H9 (cell line): ENCODE measurements around the gene BEGAIN. TPM values are rescaled to one million over a fixed set of nuclear protein-coding genes. Genes with fewer than 3 reads are reported as not detected.

Experiments used
- DNase-seq: peaks from one replicate; pipeline ENCODE4 v3.0.0-alpha.2; 2017
- H2AFZ ChIP-seq: one replicate; pipeline ENCODE4 v1.6.1; 2013; ENCODE audit warnings: mild to moderate bottlenecking, low read length, control low read depth, moderate library complexity
- H2AK5ac ChIP-seq: 2 replicates; pipeline ENCODE4 v1.6.1; 2013; ENCODE audit warnings: low read length, control low read depth, mixed read lengths; ENCODE audit not compliant: insufficient read length
- H2BK120ac ChIP-seq: one replicate; pipeline ENCODE4 v1.6.1; 2013; ENCODE audit warnings: low read depth, mild to moderate bottlenecking, low read length, control low read depth, inconsistent platforms; ENCODE audit not compliant: poor library complexity, severe bottlenecking
- H2BK12ac ChIP-seq: 2 replicates; pipeline ENCODE4 v1.6.1; 2013; ENCODE audit warnings: low read length, control low read depth, mixed read lengths, low read depth; ENCODE audit not compliant: insufficient read length
- H2BK15ac ChIP-seq: 2 replicates; pipeline ENCODE4 v1.6.1; 2013; ENCODE audit warnings: low read depth, low read length, control low read depth
- H2BK20ac ChIP-seq: one replicate; pipeline ENCODE4 v1.6.1; 2013; ENCODE audit warnings: low read depth, mild to moderate bottlenecking, low read length, control low read depth, inconsistent platforms; ENCODE audit not compliant: poor library complexity, severe bottlenecking
- H2BK5ac ChIP-seq: 2 replicates; pipeline ENCODE4 v1.6.1; 2013; ENCODE audit warnings: low read length, control low read depth, mixed read lengths; ENCODE audit not compliant: insufficient read length
- H3K14ac ChIP-seq: 2 replicates; pipeline ENCODE4 v1.6.1; 2013; ENCODE audit warnings: low read length, control low read depth; ENCODE audit not compliant: insufficient read depth
- H3K18ac ChIP-seq: 2 replicates; pipeline ENCODE4 v1.6.1; 2013; ENCODE audit warnings: low read depth, mild to moderate bottlenecking, mixed read lengths, low read length, control low read depth; ENCODE audit not compliant: insufficient read length
- H3K23ac ChIP-seq: 2 replicates; pipeline ENCODE4 v1.6.1; 2013; ENCODE audit warnings: low read length, control low read depth, mixed read lengths, low read depth; ENCODE audit not compliant: insufficient read length
- H3K23me2 ChIP-seq: 2 replicates; pipeline ENCODE4 v1.6.1; 2013; ENCODE audit warnings: low read depth, mild to moderate bottlenecking, mixed read lengths, low read length, control low read depth; ENCODE audit not compliant: insufficient read length, poor library complexity, severe bottlenecking
- H3K27ac ChIP-seq: 2 replicates; pipeline ENCODE4 v1.5.1; 2013; ENCODE audit warnings: low read length, control low read depth, mixed read lengths, low read depth; ENCODE audit not compliant: insufficient read length
- H3K27me3 ChIP-seq: 2 replicates; pipeline ENCODE4 v1.6.1; 2013; ENCODE audit warnings: low read length, control low read depth, inconsistent platforms; ENCODE audit not compliant: insufficient read depth
- H3K4ac ChIP-seq: 2 replicates; pipeline ENCODE4 v1.6.1; 2013; ENCODE audit warnings: low read depth, mild to moderate bottlenecking, control low read depth, inconsistent platforms, low read length, moderate library complexity
- H3K4me1 ChIP-seq: 2 replicates; pipeline ENCODE4 v1.6.1; 2013; ENCODE audit warnings: low read length, control low read depth, inconsistent platforms; ENCODE audit not compliant: insufficient read depth
- H3K4me2 ChIP-seq: 2 replicates; pipeline ENCODE4 v1.6.1; 2013; ENCODE audit warnings: low read length, control low read depth, mixed read lengths; ENCODE audit not compliant: insufficient read length, insufficient read depth
- H3K56ac ChIP-seq: 2 replicates; pipeline ENCODE4 v1.6.1; 2013; ENCODE audit warnings: low read depth, mild to moderate bottlenecking, mixed read lengths, low read length, control low read depth; ENCODE audit not compliant: insufficient read length
- H3K79me1 ChIP-seq: 2 replicates; pipeline ENCODE4 v1.6.1; 2013; ENCODE audit warnings: low read depth, mild to moderate bottlenecking, moderate library complexity, low read length, control low read depth, inconsistent platforms; ENCODE audit not compliant: insufficient read depth, poor library complexity, severe bottlenecking
- H3K79me2 ChIP-seq: 2 replicates; pipeline ENCODE4 v1.6.1; 2013; ENCODE audit warnings: low read length, control low read depth, inconsistent platforms; ENCODE audit not compliant: insufficient read depth
- H3K9ac ChIP-seq: 2 replicates; pipeline ENCODE4 v1.6.1; 2013; ENCODE audit warnings: low read length, control low read depth, mixed read lengths; ENCODE audit not compliant: insufficient read length; ENCODE audit errors: extremely low read depth
- H3K9me3 ChIP-seq: one replicate; pipeline ENCODE4 v1.6.1; 2013; ENCODE audit warnings: low read depth, low read length, inconsistent platforms; ENCODE audit not compliant: control insufficient read depth
- H3T11ph ChIP-seq: one replicate; pipeline ENCODE4 v1.6.1; 2013; ENCODE audit warnings: mild to moderate bottlenecking, low read length, control low read depth, inconsistent platforms
- H4K20me1 ChIP-seq: one replicate; pipeline ENCODE4 v1.6.1; 2013; ENCODE audit not compliant: control insufficient read depth, insufficient read length, insufficient read depth
- H4K5ac ChIP-seq: 2 replicates; pipeline ENCODE4 v1.6.1; 2013; ENCODE audit warnings: low read depth, mild to moderate bottlenecking, mixed read lengths, low read length, control low read depth; ENCODE audit not compliant: insufficient read length
- H4K8ac ChIP-seq: replicated peaks from 2 replicates; pipeline ENCODE4 v1.6.1; 2013; ENCODE audit warnings: low read length, control low read depth, mixed read lengths, low read depth; ENCODE audit not compliant: insufficient read length
- H4K91ac ChIP-seq: 2 replicates; pipeline ENCODE4 v1.6.1; 2013; ENCODE audit warnings: low read depth, mild to moderate bottlenecking, moderate library complexity, mixed read lengths, low read length, control low read depth; ENCODE audit not compliant: insufficient read length
- H3K27ac Mint-ChIP-seq, 3 experiments: 2 replicates in 2 of 3; 3 replicates in 1 of 3; pipeline ENCODE4 v1.8.0; 2020 to 2021; ENCODE audit warnings: mixed read lengths in 3 of 3, mild to moderate bottlenecking in 1 of 3, moderate library complexity in 1 of 3
- H3K27me3 Mint-ChIP-seq: 2 replicates; pipeline ENCODE4 v1.8.0; 2021; ENCODE audit warnings: low read depth, mild to moderate bottlenecking, moderate library complexity, mixed read lengths
- H3K36me3 Mint-ChIP-seq, 3 experiments: 2 replicates in 2 of 3; 3 replicates in 1 of 3; pipeline ENCODE4 v1.8.0; 2020 to 2021; ENCODE audit warnings: low read depth in 3 of 3, mixed read lengths in 3 of 3; ENCODE audit not compliant: insufficient read depth in 1 of 3
- H3K4me1 Mint-ChIP-seq, 2 experiments: 2 replicates each; pipeline ENCODE4 v1.8.0; 2020; ENCODE audit warnings: mixed read lengths in 2 of 2
- H3K4me3 Mint-ChIP-seq, 2 experiments: 2 replicates in 1 of 2; 3 replicates in 1 of 2; pipeline ENCODE4 v1.8.0; 2020 to 2021; ENCODE audit warnings: mild to moderate bottlenecking in 2 of 2, mixed read lengths in 2 of 2, moderate library complexity in 1 of 2
- H3K9me3 Mint-ChIP-seq, 2 experiments: 2 replicates in 1 of 2; 3 replicates in 1 of 2; pipeline ENCODE4 v1.8.0; 2020; ENCODE audit warnings: mild to moderate bottlenecking in 2 of 2, mixed read lengths in 2 of 2, moderate library complexity in 1 of 2
- WGBS: extraction: QIAGEN DNeasy Blood & Tissue Kit; methylation state at CpG from one replicate; pipeline ENCODE4 v1.1.7; 2013; ENCODE audit warnings: missing lambda C conversion rate, low lambda C conversion rate, mixed read lengths; ENCODE audit not compliant: insufficient read length; ENCODE audit errors: extremely low coverage; 5-methylcytosine and 5-hydroxymethylcytosine counted together
- total RNA-seq: library from RNA; stranded (reverse); gene quantifications from 2 replicates; pipeline ENCODE4 v1.2.1, GENCODE V29; 2021
- TF ChIP-seq, protein P1 (sequence below): fragments of 200-600 bp; sonication (generic); conservative IDR thresholded peaks from 3 replicates; pipeline ENCODE4 v1.8.0; 2021; ENCODE audit warnings: antibody characterized with exemption, mild to moderate bottlenecking

The BEGAIN gene
- total RNA-seq, 1 experiment from 2014 or later, result 2.6 TPM

GRCh38 chr14:100583245-100583644, 4.0 kb downstream of the BEGAIN start:
- H2BK120ac ChIP-seq, result no peak overlapping the region
- no peak overlapping the region for H4K8ac ChIP-seq
- no peak overlapping the region for H2BK15ac ChIP-seq
- no peaks in the 10 kb centered on the region for H4K20me1 ChIP-seq
- H2BK12ac ChIP-seq, result no peak overlapping the region
- no peaks in the 10 kb centered on the region for H3K36me3 Mint-ChIP-seq
- no peak overlapping the region for H2BK5ac ChIP-seq
- TF ChIP-seq, protein P1, sequence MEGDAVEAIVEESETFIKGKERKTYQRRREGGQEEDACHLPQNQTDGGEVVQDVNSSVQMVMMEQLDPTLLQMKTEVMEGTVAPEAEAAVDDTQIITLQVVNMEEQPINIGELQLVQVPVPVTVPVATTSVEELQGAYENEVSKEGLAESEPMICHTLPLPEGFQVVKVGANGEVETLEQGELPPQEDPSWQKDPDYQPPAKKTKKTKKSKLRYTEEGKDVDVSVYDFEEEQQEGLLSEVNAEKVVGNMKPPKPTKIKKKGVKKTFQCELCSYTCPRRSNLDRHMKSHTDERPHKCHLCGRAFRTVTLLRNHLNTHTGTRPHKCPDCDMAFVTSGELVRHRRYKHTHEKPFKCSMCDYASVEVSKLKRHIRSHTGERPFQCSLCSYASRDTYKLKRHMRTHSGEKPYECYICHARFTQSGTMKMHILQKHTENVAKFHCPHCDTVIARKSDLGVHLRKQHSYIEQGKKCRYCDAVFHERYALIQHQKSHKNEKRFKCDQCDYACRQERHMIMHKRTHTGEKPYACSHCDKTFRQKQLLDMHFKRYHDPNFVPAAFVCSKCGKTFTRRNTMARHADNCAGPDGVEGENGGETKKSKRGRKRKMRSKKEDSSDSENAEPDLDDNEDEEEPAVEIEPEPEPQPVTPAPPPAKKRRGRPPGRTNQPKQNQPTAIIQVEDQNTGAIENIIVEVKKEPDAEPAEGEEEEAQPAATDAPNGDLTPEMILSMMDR, result no peak
- 100% methylated on average over 1 of the region's 2 CpGs for WGBS
- no peak overlapping the region for H3K4me2 ChIP-seq
- no peak overlapping the region for H3K27ac Mint-ChIP-seq
- no peaks in the 10 kb centered on the region for H3K79me2 ChIP-seq
- H3K4me1 ChIP-seq, result no peaks in the 10 kb centered on the region
- H3K14ac ChIP-seq, result no peak overlapping the region
- H3K27ac ChIP-seq, result no peak overlapping the region
- H3K9me3 ChIP-seq, result no peaks in the 10 kb centered on the region
- peaks cover 6% of the 10 kb centered on the region; the same call in 1 of the 2 replicates for H3K27me3 ChIP-seq
- H3K18ac ChIP-seq, result no peak overlapping the region
- no peaks in the 10 kb centered on the region for H3K9me3 Mint-ChIP-seq
- no peak overlapping the region for H3K4ac ChIP-seq
- peaks cover 0 to 2% of the 10 kb centered on the region in 2 experiments; a peak in 2 of 4 replicates for H3K4me1 Mint-ChIP-seq
- no peak overlapping the region for H2AK5ac ChIP-seq
- H2BK20ac ChIP-seq, result no peak overlapping the region
- H4K91ac ChIP-seq, result no peak overlapping the region
- no peak overlapping the region for H3K23ac ChIP-seq
- no peak overlapping the region; a peak in 1 of 5 replicates for H3K4me3 Mint-ChIP-seq
- no peak overlapping the region for H2AFZ ChIP-seq
- DNase-seq, result no peak
- peaks cover 6% of the 10 kb centered on the region for H3K23me2 ChIP-seq
- H3K27me3 Mint-ChIP-seq, result peaks cover 59% of the 10 kb centered on the region
- H4K5ac ChIP-seq, result no peak overlapping the region
- H3K56ac ChIP-seq, result no peak overlapping the region
- H3T11ph ChIP-seq, result no peak overlapping the region
- H3K79me1 ChIP-seq, result no peaks in the 10 kb centered on the region
- no peak overlapping the region for H3K9ac ChIP-seq
